ENCODE results near the gene AKIRIN2. TPM values are rescaled to one million over a fixed set of nuclear protein-coding genes. Genes with fewer than 3 reads are reported as not detected.

The AKIRIN2 gene
- total RNA-seq, 1 donor: 15.2 TPM

GRCh38 chr6:87673237-87673636, 28.8 kb downstream of the AKIRIN2 start:
- Histone ChIP-seq H3K79me2 (ENCODE audit: insufficient read depth, low read length) (peaks cover 18% of the 10 kb centered on the region), H3K4me1 (ENCODE audit: insufficient read depth, low read length) (no peaks in the 10 kb centered on the region)
- TF ChIP-seq, protein P1, sequence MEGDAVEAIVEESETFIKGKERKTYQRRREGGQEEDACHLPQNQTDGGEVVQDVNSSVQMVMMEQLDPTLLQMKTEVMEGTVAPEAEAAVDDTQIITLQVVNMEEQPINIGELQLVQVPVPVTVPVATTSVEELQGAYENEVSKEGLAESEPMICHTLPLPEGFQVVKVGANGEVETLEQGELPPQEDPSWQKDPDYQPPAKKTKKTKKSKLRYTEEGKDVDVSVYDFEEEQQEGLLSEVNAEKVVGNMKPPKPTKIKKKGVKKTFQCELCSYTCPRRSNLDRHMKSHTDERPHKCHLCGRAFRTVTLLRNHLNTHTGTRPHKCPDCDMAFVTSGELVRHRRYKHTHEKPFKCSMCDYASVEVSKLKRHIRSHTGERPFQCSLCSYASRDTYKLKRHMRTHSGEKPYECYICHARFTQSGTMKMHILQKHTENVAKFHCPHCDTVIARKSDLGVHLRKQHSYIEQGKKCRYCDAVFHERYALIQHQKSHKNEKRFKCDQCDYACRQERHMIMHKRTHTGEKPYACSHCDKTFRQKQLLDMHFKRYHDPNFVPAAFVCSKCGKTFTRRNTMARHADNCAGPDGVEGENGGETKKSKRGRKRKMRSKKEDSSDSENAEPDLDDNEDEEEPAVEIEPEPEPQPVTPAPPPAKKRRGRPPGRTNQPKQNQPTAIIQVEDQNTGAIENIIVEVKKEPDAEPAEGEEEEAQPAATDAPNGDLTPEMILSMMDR (IDR thresholded peaks at IDR 0.05; ENCODE audit: extremely low read depth, low read depth, low read length): no peak

DNA sequence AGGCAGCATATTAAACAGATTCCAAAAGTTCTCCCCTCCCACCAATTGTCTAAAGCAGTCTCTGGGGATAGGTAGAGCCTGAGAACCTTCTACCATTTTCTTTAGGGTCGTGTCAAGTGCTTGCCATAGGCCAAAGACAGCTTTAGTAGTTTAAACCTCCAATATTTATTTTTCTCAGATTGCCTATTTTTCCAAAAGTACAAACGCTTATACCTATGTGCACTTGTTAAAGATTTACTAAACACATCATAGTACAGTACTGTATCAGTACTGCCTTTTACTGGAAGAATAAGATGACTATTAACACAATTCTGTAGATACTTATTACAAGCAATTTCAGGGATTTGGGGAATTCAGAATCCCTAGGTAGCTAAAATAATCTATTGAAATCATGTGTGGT, 29.4 kb downstream of the AKIRIN2 start:
- no peak overlapping the region for H3K27ac ChIP-seq (ENCODE audit: low read depth, low read length)
- no peak for DNase-seq (ENCODE audit: insufficient read length, low spot score, missing footprints)
- H3K4me1 ChIP-seq (ENCODE audit: insufficient read depth, low read length): no peaks in the 10 kb centered on the region
- H3K36me3 ChIP-seq (ENCODE audit: insufficient read depth, low read length): peaks cover 39% of the 10 kb centered on the region
- no peak overlapping the region for H3K4me2 ChIP-seq (ENCODE audit: insufficient read depth, low read length)
- no peaks in the 10 kb centered on the region for H3K9me3 ChIP-seq (ENCODE audit: low read depth, low read length)
- H3K4me3 ChIP-seq (ENCODE audit: insufficient read depth, low read length): no peak overlapping the region
- peaks cover 8% of the 10 kb centered on the region for H4K20me1 ChIP-seq (ENCODE audit: insufficient read depth, low read length)
- H2AFZ ChIP-seq (ENCODE audit: low read length): no peak overlapping the region
- no peaks in the 10 kb centered on the region for H3K27me3 ChIP-seq (ENCODE audit: insufficient read depth, low read length)
- peaks cover 14% of the 10 kb centered on the region for H3K79me2 ChIP-seq (ENCODE audit: insufficient read depth, low read length)
- TF ChIP-seq, protein P1 (IDR thresholded peaks at IDR 0.05; ENCODE audit: extremely low read depth, low read depth, low read length): no peak

More at GRCh38 chr6:87673237-87673636, 28.8 kb downstream of the AKIRIN2 start:
- Histone ChIP-seq H3K4me3 (ENCODE audit: insufficient read depth, low read length) (no peak overlapping the region), H2AFZ (ENCODE audit: low read length) (no peak overlapping the region), H3K4me2 (ENCODE audit: insufficient read depth, low read length) (no peak overlapping the region), H4K20me1 (ENCODE audit: insufficient read depth, low read length) (peaks cover 13% of the 10 kb centered on the region), H3K9me3 (ENCODE audit: low read depth, low read length) (no peaks in the 10 kb centered on the region), H3K27ac (ENCODE audit: low read depth, low read length) (no peak overlapping the region), H3K36me3 (ENCODE audit: insufficient read depth, low read length) (peaks cover 45% of the 10 kb centered on the region), H3K27me3 (ENCODE audit: insufficient read depth, low read length) (no peaks in the 10 kb centered on the region)
- no peak for DNase-seq (ENCODE audit: insufficient read length, low spot score, missing footprints)

GRCh38 chr6:87671555-87672029, 30.4 kb downstream of the AKIRIN2 start:
- Histone ChIP-seq H3K27me3 (ENCODE audit: insufficient read depth, low read length) (no peaks in the 10 kb centered on the region), H3K79me2 (ENCODE audit: insufficient read depth, low read length) (peaks cover 8% of the 10 kb centered on the region), H3K4me3 (ENCODE audit: insufficient read depth, low read length) (no peak overlapping the region), H2AFZ (ENCODE audit: low read length) (no peak overlapping the region), H3K4me1 (ENCODE audit: insufficient read depth, low read length) (no peaks in the 10 kb centered on the region), H3K9me3 (ENCODE audit: low read depth, low read length) (no peaks in the 10 kb centered on the region), H3K4me2 (ENCODE audit: insufficient read depth, low read length) (no peak overlapping the region), H4K20me1 (ENCODE audit: insufficient read depth, low read length) (peaks cover 5% of the 10 kb centered on the region), H3K36me3 (ENCODE audit: insufficient read depth, low read length) (peaks cover 30% of the 10 kb centered on the region), H3K27ac (ENCODE audit: low read depth, low read length) (no peak overlapping the region)
- peak; percentile 34 for DNase-seq (ENCODE audit: insufficient read length, low spot score, missing footprints)
- TF ChIP-seq, protein P1 (IDR thresholded peaks at IDR 0.05; ENCODE audit: extremely low read depth, low read depth, low read length): no peak

GRCh38 chr6:87670707-87671106, 31.3 kb downstream of the AKIRIN2 start:
- TF ChIP-seq, protein P1 (IDR thresholded peaks at IDR 0.05; ENCODE audit: extremely low read depth, low read depth, low read length): no peak
- H3K27ac ChIP-seq (ENCODE audit: low read depth, low read length): no peak overlapping the region
- DNase-seq (ENCODE audit: insufficient read length, low spot score, missing footprints): no peak
- H3K4me2 ChIP-seq (ENCODE audit: insufficient read depth, low read length): no peak overlapping the region
- H3K4me1 ChIP-seq (ENCODE audit: insufficient read depth, low read length): no peaks in the 10 kb centered on the region
- no peaks in the 10 kb centered on the region for H3K9me3 ChIP-seq (ENCODE audit: low read depth, low read length)
- peaks cover 5% of the 10 kb centered on the region for H4K20me1 ChIP-seq (ENCODE audit: insufficient read depth, low read length)
- no peak overlapping the region for H2AFZ ChIP-seq (ENCODE audit: low read length)
- H3K27me3 ChIP-seq (ENCODE audit: insufficient read depth, low read length): no peaks in the 10 kb centered on the region
- no peak overlapping the region for H3K4me3 ChIP-seq (ENCODE audit: insufficient read depth, low read length)
- peaks cover 28% of the 10 kb centered on the region for H3K36me3 ChIP-seq (ENCODE audit: insufficient read depth, low read length)
- H3K79me2 ChIP-seq (ENCODE audit: insufficient read depth, low read length): peaks cover 6% of the 10 kb centered on the region

Measured in osteoblast (primary cell).